Loucy (cell line): ENCODE data around the gene TLK1.

Experiments used
- EZH2phosphoT487 ChIP-seq: fragments of 200-600 bp; IDR thresholded peaks from 2 replicates; pipeline ENCODE4 v1.6.1; 2018; ENCODE audit warnings: antibody characterized with exemption, mild to moderate bottlenecking, moderate library complexity, borderline replicate concordance
- TF ChIP-seq, protein P1 (sequence below): fragments of 200-600 bp; sonication (generic); conservative IDR thresholded peaks from 2 replicates; pipeline ENCODE4 v1.5.1; 2014; ENCODE audit warnings: mild to moderate bottlenecking, antibody characterized with exemption, low read length

DNA sequence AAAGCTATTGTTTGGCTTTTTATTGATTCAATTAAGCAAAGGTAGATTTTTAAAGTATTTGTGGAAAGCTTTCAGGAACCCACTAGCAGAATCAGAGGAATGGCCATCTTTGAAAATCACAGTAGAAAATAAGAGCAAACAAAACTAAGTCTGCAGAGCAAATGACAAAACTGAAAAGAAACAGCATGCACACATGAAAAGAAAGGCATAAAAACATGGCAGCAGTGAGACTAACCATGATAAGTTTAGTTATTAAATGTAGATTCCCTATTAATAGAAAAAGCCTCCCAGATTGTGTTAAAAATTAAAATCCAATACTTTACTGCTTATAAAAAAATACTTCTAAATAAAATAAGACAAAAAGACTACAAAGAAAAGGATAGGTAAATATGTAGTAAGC, 9.1 kb upstream of the TLK1 start:
- no peak for TF ChIP-seq EZH2phosphoT487
- TF ChIP-seq, protein P1, sequence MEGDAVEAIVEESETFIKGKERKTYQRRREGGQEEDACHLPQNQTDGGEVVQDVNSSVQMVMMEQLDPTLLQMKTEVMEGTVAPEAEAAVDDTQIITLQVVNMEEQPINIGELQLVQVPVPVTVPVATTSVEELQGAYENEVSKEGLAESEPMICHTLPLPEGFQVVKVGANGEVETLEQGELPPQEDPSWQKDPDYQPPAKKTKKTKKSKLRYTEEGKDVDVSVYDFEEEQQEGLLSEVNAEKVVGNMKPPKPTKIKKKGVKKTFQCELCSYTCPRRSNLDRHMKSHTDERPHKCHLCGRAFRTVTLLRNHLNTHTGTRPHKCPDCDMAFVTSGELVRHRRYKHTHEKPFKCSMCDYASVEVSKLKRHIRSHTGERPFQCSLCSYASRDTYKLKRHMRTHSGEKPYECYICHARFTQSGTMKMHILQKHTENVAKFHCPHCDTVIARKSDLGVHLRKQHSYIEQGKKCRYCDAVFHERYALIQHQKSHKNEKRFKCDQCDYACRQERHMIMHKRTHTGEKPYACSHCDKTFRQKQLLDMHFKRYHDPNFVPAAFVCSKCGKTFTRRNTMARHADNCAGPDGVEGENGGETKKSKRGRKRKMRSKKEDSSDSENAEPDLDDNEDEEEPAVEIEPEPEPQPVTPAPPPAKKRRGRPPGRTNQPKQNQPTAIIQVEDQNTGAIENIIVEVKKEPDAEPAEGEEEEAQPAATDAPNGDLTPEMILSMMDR = no peak
